CD4-positive, alpha-beta T cell (primary cell): Measurements from ENCODE around the gene ATG5. TPM values are rescaled to one million over a fixed set of nuclear protein-coding genes. Genes with fewer than 3 reads are reported as not detected.

Experiments used
- ATAC-seq: fragments of 200-7000 bp; cut with Tn5 transposase; one replicate; pipeline ENCODE4 v1.10.0; 2022; ENCODE audit warnings: mild to moderate bottlenecking; ENCODE audit not compliant: poor library complexity
- CTCF ChIA-PET: fragments of 350-600 bp; sonication (Branson Sonifier 250); formaldehyde crosslinking; loops from one replicate; lab custom pipeline; 2021; ENCODE audit warnings: antibody characterized with exemption, inconsistent platforms; lab: Charles Lee
- POLR2A ChIA-PET: fragments of 350-600 bp; sonication (Branson Sonifier 250); formaldehyde crosslinking; loops from one replicate; lab custom pipeline; 2021; ENCODE audit warnings: antibody characterized with exemption, inconsistent platforms; lab: Charles Lee
- DNase-seq, 14 experiments: peaks; one replicate each; pipeline ENCODE4 v3.0.0-alpha.2; 2013 to 2020; ENCODE audit warnings: mixed read lengths in 2 of 14
- H3K27ac ChIP-seq, 2 donors: one replicate each; pipeline versions ENCODE4 v1.5.1 to v1.7.0; 2013; ENCODE audit warnings: low read length in 2 of 2, low read depth in 1 of 2, mild to moderate bottlenecking in 1 of 2
- H3K27me3 ChIP-seq, 2 experiments: 1 replicate in 1 of 2; 2 replicates in 1 of 2; pipeline versions ENCODE4 v1.6.1 to v1.7.0; 2013; ENCODE audit warnings: low read length in 2 of 2, control low read depth in 1 of 2, mild to moderate bottlenecking in 1 of 2, moderate library complexity in 1 of 2; ENCODE audit not compliant: insufficient read depth in 2 of 2, control insufficient read depth in 1 of 2
- H3K36me3 ChIP-seq: one replicate; pipeline ENCODE4 v1.6.1; 2013; ENCODE audit warnings: low read length, control low read depth; ENCODE audit not compliant: insufficient read depth
- H3K4me1 ChIP-seq: one replicate; pipeline ENCODE4 v1.6.1; 2013; ENCODE audit warnings: low read length, control low read depth; ENCODE audit not compliant: insufficient read depth
- H3K4me3 ChIP-seq: one replicate; pipeline ENCODE4 v1.5.1; 2013; ENCODE audit warnings: mild to moderate bottlenecking, low read length, moderate library complexity
- H3K9me3 ChIP-seq, 2 experiments: 1 replicate in 1 of 2; 2 replicates in 1 of 2; pipeline versions ENCODE4 v1.6.1 to v1.7.0; 2013; ENCODE audit warnings: low read length in 2 of 2, mild to moderate bottlenecking in 2 of 2, control low read depth in 1 of 2, moderate library complexity in 1 of 2; ENCODE audit not compliant: control insufficient read depth in 1 of 2, insufficient read depth in 1 of 2
- H3K27ac Mint-ChIP-seq: one replicate; pipeline ENCODE4 v1.8.0; 2020; ENCODE audit warnings: mixed read lengths
- H3K27me3 Mint-ChIP-seq: one replicate; pipeline ENCODE4 v1.8.0; 2021; ENCODE audit warnings: mixed read lengths
- H3K36me3 Mint-ChIP-seq: one replicate; pipeline ENCODE4 v1.8.0; 2021; ENCODE audit warnings: low read depth, mixed read lengths
- H3K4me1 Mint-ChIP-seq: one replicate; pipeline ENCODE4 v1.8.0; 2021; ENCODE audit warnings: low read depth, mixed read lengths
- H3K4me3 Mint-ChIP-seq: one replicate; pipeline ENCODE4 v1.8.0; 2020; ENCODE audit warnings: mild to moderate bottlenecking, mixed read lengths
- H3K9me3 Mint-ChIP-seq: one replicate; pipeline ENCODE4 v1.8.0; 2020; ENCODE audit warnings: mixed read lengths
- intact Hi-C, 2 experiments: fragments of 100-400 bp; cut with DNase I in 1 of 2; cut with micrococcal nuclease in 1 of 2; formaldehyde crosslinking; loops; one replicate each; pipeline versions ENCODE4 v1.15.1 to v1.9.0; 2023 to 2025; cut with DNase I, micrococcal nuclease
- total RNA-seq, 174 experiments: library from RNA in 2 of 174; stranded (reverse) in 2 of 174; gene quantifications; one replicate each; pipeline ENCODE4 v1.2.3 and lab custom pipeline; 2021 to 2026
- TF ChIP-seq, protein P1 (sequence below): fragments of 200-600 bp; IDR thresholded peaks from one replicate; pipeline ENCODE4 v1.8.0; 2022; ENCODE audit warnings: antibody characterized with exemption, mild to moderate bottlenecking

The ATG5 gene
- total RNA-seq, 2 experiments from 2014 or later: 19.4 to 23.2 TPM

DNA sequence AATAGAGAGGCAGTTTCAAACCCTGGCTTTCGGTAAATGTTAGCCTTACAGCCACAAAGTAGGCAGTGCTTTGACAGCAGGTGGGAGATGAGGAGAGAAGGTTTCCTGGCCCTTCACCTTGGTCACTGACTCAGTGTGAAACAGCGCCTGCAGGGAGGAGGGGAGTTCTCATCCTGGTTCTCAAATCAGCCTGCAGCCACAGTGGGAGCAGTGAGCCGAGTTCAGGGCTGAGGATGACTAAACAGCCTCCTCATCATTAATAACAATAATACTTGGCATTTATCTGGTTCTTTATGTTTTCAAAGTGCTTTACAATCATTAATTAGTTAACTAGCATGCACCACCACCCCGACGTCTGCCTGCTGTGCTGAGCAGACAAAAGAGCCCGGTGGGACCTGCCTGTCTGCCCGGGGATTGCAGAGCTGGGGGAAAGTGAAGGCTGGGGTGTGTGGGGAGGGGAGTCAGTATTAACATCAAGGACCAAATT, 179.8 kb downstream of the ATG5 start:
- DNase-seq: peak in 1 of 14 experiments; percentile 25
- Histone ChIP-seq H3K27ac (no peak overlapping the region), H3K9me3 (no peaks in the 10 kb centered on the region), H3K27me3 (no peaks in the 10 kb centered on the region), H3K36me3 (no peaks in the 10 kb centered on the region), H3K4me3 (no peak overlapping the region), H3K4me1 (peaks cover 49% of the 10 kb centered on the region)
- H3K9me3 Mint-ChIP-seq: no peaks in the 10 kb centered on the region
- no peaks in the 10 kb centered on the region for H3K27me3 Mint-ChIP-seq
- peaks cover 54% of the 10 kb centered on the region for H3K4me1 Mint-ChIP-seq
- intact Hi-C loops: no loop called here
- no peaks in the 10 kb centered on the region for H3K36me3 Mint-ChIP-seq
- CTCF ChIA-PET: no interaction called here
- POLR2A ChIA-PET: no interaction called here
- no peak for ATAC-seq
- TF ChIP-seq, protein P1, sequence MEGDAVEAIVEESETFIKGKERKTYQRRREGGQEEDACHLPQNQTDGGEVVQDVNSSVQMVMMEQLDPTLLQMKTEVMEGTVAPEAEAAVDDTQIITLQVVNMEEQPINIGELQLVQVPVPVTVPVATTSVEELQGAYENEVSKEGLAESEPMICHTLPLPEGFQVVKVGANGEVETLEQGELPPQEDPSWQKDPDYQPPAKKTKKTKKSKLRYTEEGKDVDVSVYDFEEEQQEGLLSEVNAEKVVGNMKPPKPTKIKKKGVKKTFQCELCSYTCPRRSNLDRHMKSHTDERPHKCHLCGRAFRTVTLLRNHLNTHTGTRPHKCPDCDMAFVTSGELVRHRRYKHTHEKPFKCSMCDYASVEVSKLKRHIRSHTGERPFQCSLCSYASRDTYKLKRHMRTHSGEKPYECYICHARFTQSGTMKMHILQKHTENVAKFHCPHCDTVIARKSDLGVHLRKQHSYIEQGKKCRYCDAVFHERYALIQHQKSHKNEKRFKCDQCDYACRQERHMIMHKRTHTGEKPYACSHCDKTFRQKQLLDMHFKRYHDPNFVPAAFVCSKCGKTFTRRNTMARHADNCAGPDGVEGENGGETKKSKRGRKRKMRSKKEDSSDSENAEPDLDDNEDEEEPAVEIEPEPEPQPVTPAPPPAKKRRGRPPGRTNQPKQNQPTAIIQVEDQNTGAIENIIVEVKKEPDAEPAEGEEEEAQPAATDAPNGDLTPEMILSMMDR: no peak
- H3K4me3 Mint-ChIP-seq: no peak overlapping the region
- no peak overlapping the region for H3K27ac Mint-ChIP-seq

DNA sequence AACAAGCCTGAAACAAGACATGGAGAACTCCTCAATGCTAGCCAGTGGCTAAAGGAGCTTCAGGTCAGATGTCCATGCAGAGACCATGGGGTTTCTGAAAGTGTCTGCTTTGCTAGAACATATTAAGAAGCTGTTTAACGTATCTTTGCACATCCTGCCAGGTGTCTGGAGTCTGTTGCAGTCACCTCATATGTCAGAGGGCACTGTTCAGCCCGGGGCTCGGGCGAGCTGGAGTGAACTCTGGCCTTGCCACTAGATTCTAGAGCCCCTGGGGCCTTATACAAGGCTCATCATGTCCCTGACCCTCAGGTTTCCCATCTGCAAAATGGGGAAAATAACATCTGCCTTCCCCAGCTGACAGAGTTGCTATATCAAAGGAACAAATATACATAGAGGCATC, 180.4 kb downstream of the ATG5 start:
- ChIA-PET POLR2A (no interaction called here), CTCF (no interaction called here)
- Histone ChIP-seq H3K27me3 (no peaks in the 10 kb centered on the region), H3K4me3 (no peak overlapping the region), H3K9me3 (no peaks in the 10 kb centered on the region), H3K36me3 (no peaks in the 10 kb centered on the region), H3K27ac (no peak overlapping the region), H3K4me1 (peaks cover 53% of the 10 kb centered on the region)
- Mint-ChIP-seq H3K36me3 (no peaks in the 10 kb centered on the region), H3K27me3 (no peaks in the 10 kb centered on the region), H3K4me3 (no peak overlapping the region), H3K9me3 (no peaks in the 10 kb centered on the region), H3K4me1 (peaks cover 59% of the 10 kb centered on the region), H3K27ac (no peak overlapping the region)
- DNase-seq: no peak
- TF ChIP-seq, protein P1: no peak
- ATAC-seq: no peak
- intact Hi-C loops: no loop called here

DNA sequence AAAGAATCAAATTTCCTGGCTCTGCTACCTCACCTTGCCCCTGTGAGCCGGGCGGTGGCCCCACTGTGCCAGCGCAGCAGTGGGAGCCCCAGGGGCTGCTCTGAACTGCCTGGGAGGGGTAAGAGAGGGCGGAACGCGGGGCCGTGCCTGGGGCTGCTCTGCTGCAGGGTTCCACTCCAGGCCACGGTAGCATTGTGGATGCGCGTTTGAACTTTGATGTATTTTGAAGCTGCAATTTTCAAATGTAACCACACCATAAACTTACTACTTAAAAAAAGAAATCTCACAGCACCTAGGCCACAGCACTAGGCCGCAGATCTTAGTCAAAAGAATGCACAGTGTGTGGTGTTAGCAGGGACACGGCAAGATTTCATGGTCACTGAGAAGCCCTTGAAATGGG, 181.9 kb downstream of the ATG5 start:
- ATAC-seq: peak; percentile 35
- Mint-ChIP-seq H3K27me3 (no peaks in the 10 kb centered on the region), H3K27ac (no peak overlapping the region), H3K9me3 (no peaks in the 10 kb centered on the region), H3K36me3 (no peaks in the 10 kb centered on the region), H3K4me3 (no peak overlapping the region), H3K4me1 (peaks cover 48% of the 10 kb centered on the region)
- Histone ChIP-seq H3K4me1 (peaks cover 47% of the 10 kb centered on the region), H3K36me3 (no peaks in the 10 kb centered on the region), H3K27me3 (no peaks in the 10 kb centered on the region), H3K9me3 (no peaks in the 10 kb centered on the region), H3K27ac (no peak overlapping the region), H3K4me3 (no peak overlapping the region)
- intact Hi-C loops: no loop called here
- TF ChIP-seq, protein P1: no peak
- peak in 1 of 14 experiments; percentile 9 for DNase-seq
- ChIA-PET POLR2A (no interaction called here), CTCF (no interaction called here)
